HG03575 (cell line): ENCODE measurements around the gene SKP1.

Experiments used
- ATAC-seq: cut with Tn5 transposase; IDR thresholded peaks from one replicate; pipeline ENCODE4 v1.9.1; 2021; ENCODE audit not compliant: unreplicated experiment, insufficient number of reproducible peaks, low FRiP score; ENCODE audit errors: extremely low read depth

SKP1 gene

GRCh38 chr5:134145779-134146581 lies 30.8 kb downstream of the SKP1 start:
- no peak for ATAC-seq

- no peak for ATAC-seq
Measured at GRCh38 chr5:134145041-134145757, 31.6 kb downstream of the SKP1 start.

- ATAC-seq: no peak
Measured at GRCh38 chr5:134143944-134144941, 32.5 kb downstream of the SKP1 start.

GRCh38 chr5:134143431-134143830 lies 33.3 kb downstream of the SKP1 start:
- no peak for ATAC-seq

GRCh38 chr5:134142806-134143205 lies 33.9 kb downstream of the SKP1 start:
- ATAC-seq: no peak

- ATAC-seq: no peak
Measured at GRCh38 chr5:134142052-134142451, 34.7 kb downstream of the SKP1 start.

- no peak for ATAC-seq
Measured at GRCh38 chr5:134141331-134142050, 35.3 kb downstream of the SKP1 start.

- no peak for ATAC-seq
Measured at GRCh38 chr5:134140530-134141201, 36.1 kb downstream of the SKP1 start.

- no peak for ATAC-seq
Measured at GRCh38 chr5:134139891-134140469, 36.8 kb downstream of the SKP1 start.

GRCh38 chr5:134139377-134139851 lies 37.3 kb downstream of the SKP1 start:
- ATAC-seq: no peak

GRCh38 chr5:134138416-134139376 lies 38.1 kb downstream of the SKP1 start:
- no peak for ATAC-seq

GRCh38 chr5:134136771-134137170 lies 40.0 kb downstream of the SKP1 start:
- no peak for ATAC-seq

- ATAC-seq: no peak
Measured at GRCh38 chr5:134136221-134136631, 40.5 kb downstream of the SKP1 start.

- ATAC-seq: no peak
Measured at GRCh38 chr5:134135091-134135655, 41.6 kb downstream of the SKP1 start.

GRCh38 chr5:134133995-134134541 lies 42.7 kb downstream of the SKP1 start:
- no peak for ATAC-seq
